GM21381 (cell line): ENCODE data around the gene KRT27.

ENCODE experiments used
- ATAC-seq: cut with Tn5 transposase; IDR thresholded peaks from one replicate; pipeline ENCODE4 v1.9.1; 2021; ENCODE audit warnings: mild to moderate bottlenecking, moderate library complexity; ENCODE audit not compliant: unreplicated experiment

The KRT27 gene

GRCh38 chr17:40810494-40810893 is 28.1 kb upstream of the KRT27 start:
- no peak for ATAC-seq

GRCh38 chr17:40809721-40810421 is 27.5 kb upstream of the KRT27 start:
- ATAC-seq, result no peak

DNA sequence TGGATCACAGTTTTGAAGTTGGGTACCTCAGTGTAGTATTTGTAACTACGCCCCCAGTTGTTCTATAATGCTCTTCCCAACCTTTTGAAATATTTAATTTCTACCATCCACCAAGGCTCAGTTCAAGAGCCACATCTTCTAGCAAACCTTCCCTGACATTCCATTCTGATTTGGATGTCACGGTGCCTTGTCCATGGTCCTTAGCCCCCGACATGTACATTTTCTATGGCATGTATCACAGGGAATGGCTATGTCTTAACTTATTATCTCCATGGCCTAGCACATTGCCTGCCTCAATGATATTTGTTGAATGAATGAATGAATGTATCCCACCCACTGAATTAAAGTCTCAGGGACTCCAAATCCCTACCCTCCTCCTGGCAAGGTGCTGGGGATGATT is 23.8 kb upstream of the KRT27 start:
- ATAC-seq, result no peak

DNA sequence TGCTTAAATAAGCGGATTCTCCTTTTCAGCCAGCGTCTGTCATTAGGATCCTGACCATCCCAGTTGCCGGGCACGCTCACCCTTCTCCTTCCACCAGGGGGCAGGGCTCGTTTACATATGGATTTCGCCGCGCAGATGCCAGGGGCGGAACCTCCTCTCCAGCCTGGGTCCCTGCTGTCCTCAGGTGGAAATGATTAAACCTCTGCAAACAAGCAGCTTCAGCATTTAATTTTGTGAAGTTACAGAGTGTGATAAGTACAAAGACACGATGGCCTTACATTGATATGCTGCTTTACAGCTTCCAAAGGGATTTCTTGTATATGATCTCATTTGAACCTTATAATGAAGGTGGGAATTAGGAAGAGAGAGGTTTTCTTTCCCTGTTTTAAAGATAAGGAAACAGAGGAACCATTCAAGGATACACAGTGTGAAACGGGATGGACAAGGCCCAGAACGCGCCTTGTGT is 21.3 kb upstream of the KRT27 start:
- no peak for ATAC-seq

DNA sequence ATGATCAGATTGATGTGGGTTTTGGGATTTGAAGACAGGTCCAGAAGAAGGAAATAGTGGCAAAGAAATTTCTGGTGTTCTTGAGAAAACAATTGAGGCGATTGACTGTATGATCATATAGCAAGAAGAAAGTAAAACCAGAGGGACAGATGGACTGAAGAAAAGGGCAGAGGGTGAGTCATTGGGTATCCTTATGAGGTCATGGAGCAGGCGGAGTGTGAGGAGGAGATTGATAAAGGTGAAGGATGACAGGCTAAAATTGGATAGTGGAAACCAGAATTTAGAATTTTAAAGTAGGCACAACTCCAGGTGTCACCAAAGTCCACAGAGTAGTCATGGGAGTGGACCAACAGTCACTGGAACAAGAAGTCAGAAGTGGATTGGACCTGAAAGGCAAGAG is 18.8 kb upstream of the KRT27 start:
- ATAC-seq, result no peak

GRCh38 chr17:40800381-40800780 is 18.0 kb upstream of the KRT27 start:
- no peak for ATAC-seq

GRCh38 chr17:40799859-40800258 is 17.5 kb upstream of the KRT27 start, which contains the start of gene KRT28:
Gene KRT28 (minus strand): TSS chr17:40799959. CDS start chr17:40799893, 66 bp downstream.
- ATAC-seq, result no peak

DNA sequence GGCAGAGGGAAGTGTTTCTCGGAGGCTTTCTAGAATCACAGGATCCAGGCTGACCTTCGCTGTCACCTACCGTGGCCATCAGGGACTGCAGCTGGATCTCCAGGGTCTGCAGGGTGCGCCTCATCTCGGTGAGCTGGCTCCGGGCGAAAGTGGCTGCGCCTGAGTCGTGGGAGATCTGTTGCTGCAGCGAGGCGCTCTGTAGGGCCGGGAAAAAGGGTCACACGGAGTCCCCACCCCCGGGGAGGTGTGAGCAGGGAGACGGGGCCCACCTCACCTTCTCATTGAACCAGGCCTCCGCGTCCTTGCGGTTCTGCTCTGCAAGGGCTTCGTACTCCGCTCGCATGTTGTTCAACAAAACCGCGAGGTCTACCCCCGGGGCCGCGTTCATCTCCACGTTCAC is 14.5 kb upstream of the KRT27 start:
- ATAC-seq, result no peak

- ATAC-seq, result no peak
Observed at GRCh38 chr17:40795019-40795667, 12.8 kb upstream of the KRT27 start.

DNA sequence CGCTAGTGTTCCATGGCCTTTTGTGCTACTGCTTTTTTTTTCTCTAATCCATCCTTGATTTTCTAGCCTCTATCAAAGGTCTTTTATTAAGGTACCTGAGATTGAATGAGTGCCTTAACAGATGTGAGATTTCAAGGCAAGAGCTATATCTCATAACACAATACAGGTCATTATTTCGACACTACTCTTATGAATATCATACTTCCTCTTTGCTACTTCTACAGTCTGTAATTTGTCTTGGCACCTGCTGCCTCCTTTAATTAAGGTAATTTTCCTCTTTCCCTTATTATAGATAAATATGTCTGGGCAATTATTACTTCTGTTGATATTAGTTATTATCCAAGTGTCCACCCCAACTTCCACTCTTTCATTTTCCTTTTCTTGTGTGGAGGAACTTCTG is 12.1 kb upstream of the KRT27 start:
- no peak for ATAC-seq

GRCh38 chr17:40793832-40794231 is 11.5 kb upstream of the KRT27 start:
- ATAC-seq, result no peak

DNA sequence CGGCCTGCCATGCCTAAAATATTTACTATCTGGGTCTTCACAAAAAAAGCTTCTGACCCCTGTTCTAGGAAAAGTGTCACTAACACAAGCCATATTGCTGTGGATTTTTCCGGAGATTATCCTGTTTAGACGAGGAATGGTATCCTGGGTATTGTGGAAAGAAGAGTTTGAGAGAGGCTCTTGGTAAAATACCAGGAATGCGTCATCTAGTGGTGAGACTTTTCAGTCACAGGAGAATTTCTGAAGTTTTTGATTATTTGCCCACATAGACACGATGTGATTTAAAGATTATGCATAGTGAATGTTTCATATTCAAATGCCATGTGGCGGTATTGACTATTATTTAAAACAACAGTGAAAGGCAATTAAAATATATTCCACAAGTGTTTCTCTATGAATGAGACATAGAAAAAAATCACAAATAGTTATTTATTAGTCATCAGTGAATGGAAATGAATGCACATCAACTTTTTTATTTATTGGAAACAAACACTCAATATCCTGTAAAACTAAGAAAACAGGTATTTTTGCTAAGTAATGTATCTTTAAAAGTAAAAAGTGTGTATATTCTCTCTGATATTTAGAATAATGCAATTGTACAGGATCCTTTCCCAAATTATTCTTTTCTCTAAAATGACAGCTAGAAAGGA is 9.6 kb upstream of the KRT27 start:
- ATAC-seq, result no peak

- ATAC-seq, result no peak
Observed at GRCh38 chr17:40791111-40791510, 8.8 kb upstream of the KRT27 start.

DNA sequence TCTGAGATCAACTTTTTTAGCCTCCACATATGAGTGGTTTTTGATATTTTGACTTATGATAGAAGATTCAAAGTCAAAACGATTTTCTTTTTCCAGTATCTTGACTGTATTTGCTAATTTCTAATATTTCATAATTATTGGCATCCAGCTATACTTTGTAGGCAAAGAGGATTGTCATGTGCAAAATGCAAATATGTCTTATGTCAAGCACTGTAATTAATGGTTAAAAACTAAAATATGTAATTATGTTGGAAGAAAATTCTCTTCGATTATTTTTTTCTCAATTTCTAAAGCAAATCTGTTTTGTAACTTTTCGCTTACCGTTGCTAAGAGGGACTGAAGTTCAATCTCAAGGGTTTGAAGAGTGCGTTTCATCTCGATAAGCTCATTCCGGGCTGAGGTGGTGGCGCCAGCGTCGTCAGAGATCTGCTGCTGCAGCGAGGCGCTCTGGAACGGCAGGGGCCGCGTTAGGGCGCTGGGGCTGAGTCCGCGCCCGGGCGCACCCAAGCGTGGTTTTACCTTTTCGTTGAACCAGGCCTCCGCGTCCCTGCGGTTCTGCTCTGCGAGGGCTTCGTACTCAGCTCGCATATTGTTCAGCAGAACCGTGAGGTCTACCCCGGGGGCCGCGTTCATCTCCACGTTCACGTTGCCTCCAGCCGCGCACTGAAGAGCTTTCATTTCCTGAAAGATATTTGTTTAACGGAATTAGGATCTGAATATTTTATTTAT is 3.0 kb downstream of the KRT27 start:
- ATAC-seq, result no peak

DNA sequence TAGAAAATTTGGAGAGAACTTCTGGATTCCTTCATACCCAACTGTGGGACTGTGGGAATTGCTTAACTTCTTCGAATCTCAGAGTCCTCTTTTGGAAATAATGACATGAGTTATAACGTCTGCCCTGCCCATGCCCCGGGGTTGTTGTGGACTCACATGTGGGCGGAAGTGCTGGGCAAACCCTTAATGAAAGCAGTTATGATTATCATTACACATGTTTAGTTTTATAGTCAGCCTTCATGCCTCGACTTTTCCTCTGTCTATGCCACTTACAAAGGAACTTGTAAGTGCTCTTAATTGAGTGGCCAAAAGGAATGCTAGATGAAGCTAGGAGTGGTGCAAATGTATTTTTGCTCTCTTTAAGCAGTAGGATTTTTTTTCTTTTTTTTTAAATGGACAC is 3.9 kb downstream of the KRT27 start:
- no peak for ATAC-seq

DNA sequence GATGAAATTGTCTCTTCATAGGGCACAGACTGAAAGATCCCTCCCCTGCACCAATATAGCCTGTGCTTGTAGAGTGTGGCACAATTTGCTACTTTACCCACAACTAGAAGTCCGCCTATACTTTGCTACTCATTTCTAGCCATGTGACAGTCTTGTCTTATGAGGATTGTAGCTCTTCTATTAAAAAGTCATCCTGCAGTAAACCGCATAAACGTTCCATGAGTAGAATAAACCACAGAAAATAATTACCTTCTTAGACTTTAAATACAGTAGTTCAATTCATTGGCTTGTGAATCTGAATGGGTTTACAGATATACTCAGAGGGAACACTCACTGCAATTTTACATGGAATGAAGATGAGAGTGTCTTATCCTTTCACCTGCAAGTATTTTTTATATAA is 4.4 kb downstream of the KRT27 start:
- ATAC-seq, result no peak

DNA sequence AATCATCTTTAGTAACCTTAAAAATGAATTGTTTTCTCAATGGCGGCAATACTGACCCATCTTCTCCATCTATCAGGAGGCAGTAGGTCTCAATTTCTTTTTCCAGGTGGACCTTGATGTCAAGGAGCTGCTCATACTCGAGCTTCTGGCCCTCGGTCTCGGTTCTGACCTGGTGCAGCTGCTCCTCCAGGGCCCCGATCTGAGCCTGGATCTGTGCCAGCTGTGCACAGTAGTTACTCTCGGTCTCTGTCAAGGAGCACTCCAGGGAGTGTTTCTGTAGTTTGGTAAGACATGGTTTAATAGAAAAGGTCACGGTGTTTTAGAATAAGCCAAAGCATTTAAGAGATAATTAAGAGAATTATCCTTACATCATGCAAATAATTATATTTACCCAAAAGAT is 4.9 kb downstream of the KRT27 start:
- no peak for ATAC-seq

GRCh38 chr17:40775945-40776344 is 6.4 kb downstream of the KRT27 start:
- no peak for ATAC-seq

- no peak for ATAC-seq
Observed at GRCh38 chr17:40772101-40772500, 10.2 kb downstream of the KRT27 start, which contains the start of gene KRT26. Gene KRT26 (minus strand): TSS chr17:40772201. CDS start chr17:40772113, 88 bp downstream.

- ATAC-seq, result no peak
Observed at GRCh38 chr17:40765657-40766056, 16.7 kb downstream of the KRT27 start.

DNA sequence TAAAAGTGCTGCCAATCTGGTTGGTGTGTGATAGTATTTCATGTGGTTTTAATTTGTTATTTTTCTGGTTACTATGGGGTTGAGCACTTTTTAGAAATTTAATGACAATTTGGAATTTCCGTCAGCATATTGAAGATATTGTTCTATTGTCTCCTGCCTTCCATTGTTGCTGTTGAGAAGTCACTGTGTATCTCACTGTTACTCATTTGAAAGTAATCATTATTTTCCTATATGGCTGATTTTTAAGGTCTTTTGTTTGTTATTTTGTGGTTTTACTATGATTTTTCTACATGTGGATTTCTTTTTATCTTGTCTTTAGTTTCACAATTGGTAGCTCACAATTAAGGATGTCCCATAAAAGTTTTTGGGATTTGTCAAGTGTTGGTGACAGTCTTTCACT is 18.6 kb downstream of the KRT27 start:
- no peak for ATAC-seq
